ENCODE results near the gene NCK1. TPM values are rescaled to one million over a fixed set of nuclear protein-coding genes. Genes with fewer than 3 reads are reported as not detected.

NCK1 gene
- polyA plus RNA-seq, 2 of the 4 experiments (the other 2 are of a cell fraction), result 30.2 to 60.8 TPM

DNA sequence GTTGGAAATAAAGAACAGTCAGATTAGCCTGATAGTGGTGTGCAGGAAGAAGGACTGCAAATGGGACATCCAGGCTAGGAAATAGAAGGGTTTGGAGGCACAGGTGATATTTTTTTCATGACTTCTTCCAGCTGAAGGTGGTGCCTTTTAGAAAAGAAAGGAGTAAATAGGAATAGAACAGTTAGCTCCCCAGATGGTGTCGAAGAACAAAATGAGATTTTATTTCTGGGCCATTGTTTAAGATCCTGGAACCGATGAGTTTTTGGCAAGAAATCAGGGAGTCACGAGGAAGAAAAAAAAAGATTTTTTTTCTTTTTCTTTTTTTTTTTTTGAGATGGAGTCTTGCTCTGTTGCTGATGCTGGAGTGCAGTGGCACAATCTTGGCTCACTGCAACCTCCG is 9.8 kb upstream of the NCK1 start:
- Histone ChIP-seq H3K27ac (no peak overlapping the region), H3K4me2 (no peak overlapping the region), H3K4me1 (0 out of 3 replicates have a peak, but pooled peaks cover 5% of the 10 kb centered on the region), H3K4me3 (no peak overlapping the region), H3K9me3 (no peaks in the 10 kb centered on the region)
- no peak for ATAC-seq
- ChIA-PET POLR2A (interaction anchor here (1.0 kb wide), 1 partner anchor 10 kb away, joined by 4 read pairs; the partner anchor contains the start of gene NCK1), CTCF (interaction anchor here (0.7 kb wide), 1 partner anchor 515 kb away, joined by 3 read pairs; no protein-coding TSS in a partner anchor)
- TF ChIP-seq ZNF302 (CRISPR knock-in tag; IDR thresholded peaks at IDR 0.05), result no peak
- TF ChIP-seq, protein P1, sequence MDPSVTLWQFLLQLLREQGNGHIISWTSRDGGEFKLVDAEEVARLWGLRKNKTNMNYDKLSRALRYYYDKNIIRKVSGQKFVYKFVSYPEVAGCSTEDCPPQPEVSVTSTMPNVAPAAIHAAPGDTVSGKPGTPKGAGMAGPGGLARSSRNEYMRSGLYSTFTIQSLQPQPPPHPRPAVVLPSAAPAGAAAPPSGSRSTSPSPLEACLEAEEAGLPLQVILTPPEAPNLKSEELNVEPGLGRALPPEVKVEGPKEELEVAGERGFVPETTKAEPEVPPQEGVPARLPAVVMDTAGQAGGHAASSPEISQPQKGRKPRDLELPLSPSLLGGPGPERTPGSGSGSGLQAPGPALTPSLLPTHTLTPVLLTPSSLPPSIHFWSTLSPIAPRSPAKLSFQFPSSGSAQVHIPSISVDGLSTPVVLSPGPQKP (IDR thresholded peaks at IDR 0.05; ENCODE audit: low read depth, low read length), result no peak
- TF ChIP-seq HES2 (IDR thresholded peaks at IDR 0.05), result no peak
- TF ChIP-seq, protein P2, sequence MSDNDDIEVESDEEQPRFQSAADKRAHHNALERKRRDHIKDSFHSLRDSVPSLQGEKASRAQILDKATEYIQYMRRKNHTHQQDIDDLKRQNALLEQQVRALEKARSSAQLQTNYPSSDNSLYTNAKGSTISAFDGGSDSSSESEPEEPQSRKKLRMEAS (IDR thresholded peaks at IDR 0.05), result no peak
- TF ChIP-seq NFE2L2 (conservative IDR thresholded peaks at IDR 0.05; ENCODE audit: low read length), result no peak
- TF ChIP-seq GATA3 (IDR thresholded peaks at IDR 0.05; ENCODE audit: borderline replicate concordance), result no peak
- no peak for TF ChIP-seq ESRRA (IDR thresholded peaks at IDR 0.05; ENCODE audit: borderline replicate concordance, low read length)
- TF ChIP-seq BCL3 (IDR thresholded peaks at IDR 0.05), result no peak
- no peak for TF ChIP-seq CBX2 (IDR thresholded peaks at IDR 0.05; ENCODE audit: borderline replicate concordance, low read depth)
- no peak for TF ChIP-seq FOSL2 (IDR thresholded peaks at IDR 0.05)
- TF ChIP-seq FOSL2 (CRISPR knock-in tag; IDR thresholded peaks at IDR 0.05), result no peak
- TF ChIP-seq ZFP36 (IDR thresholded peaks at IDR 0.05; ENCODE audit: borderline replicate concordance, partially characterized antibody), result no peak
- no peak for TF ChIP-seq ZC3H11A (IDR thresholded peaks at IDR 0.05)
- TF ChIP-seq POLR2AphosphoS2 (conservative IDR thresholded peaks at IDR 0.05; ENCODE audit: low read length), result no peak
- TF ChIP-seq MYC (IDR thresholded peaks at IDR 0.05; ENCODE audit: borderline replicate concordance, low read length), result no peak
- TF ChIP-seq BHLHE40 (IDR thresholded peaks at IDR 0.05; ENCODE audit: low read depth, low read length), result no peak
- TF ChIP-seq NPAS2 (CRISPR knock-in tag; IDR thresholded peaks at IDR 0.05; ENCODE audit: borderline replicate concordance), result no peak
- TF ChIP-seq MAFK (IDR thresholded peaks at IDR 0.05; ENCODE audit: partially characterized antibody), result no peak
- no peak for TF ChIP-seq HOXA7 (CRISPR knock-in tag; IDR thresholded peaks at IDR 0.05)
- TF ChIP-seq PBX3 (IDR thresholded peaks at IDR 0.05), result no peak
- TF ChIP-seq SMC3 (IDR thresholded peaks at IDR 0.05), result no peak
- no peak for FAIRE-seq
- no peak for DNase-seq (ENCODE audit: low read depth in 1 of 2, low spot score in 1 of 2)
- 90% methylated on average over 4 of the region's 4 CpGs for WGBS (ENCODE audit: missing lambda C conversion rate)

DNA sequence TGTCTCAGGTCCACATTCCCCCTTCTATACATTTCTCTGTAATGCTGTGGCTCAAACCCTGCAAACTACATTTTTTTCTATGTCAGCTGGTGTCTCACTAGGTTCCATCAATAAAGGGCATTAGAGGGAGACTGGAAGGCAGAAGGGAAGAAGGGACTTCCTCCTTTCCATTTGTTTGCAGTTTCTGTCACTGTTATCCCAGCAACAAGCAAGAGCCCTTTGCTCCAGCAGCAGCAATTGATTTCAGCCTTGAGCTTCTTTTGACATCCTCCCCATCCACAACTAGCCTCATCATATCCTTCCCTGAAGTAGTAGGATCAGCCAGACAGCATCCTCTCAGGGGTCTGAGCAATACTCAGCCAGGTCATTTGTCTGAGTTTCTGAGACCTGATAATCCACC is 5.3 kb upstream of the NCK1 start:
- no peak for FAIRE-seq
- no peak for DNase-seq (ENCODE audit: low read depth in 1 of 2, low spot score in 1 of 2)
- CTCF ChIA-PET, result no interaction called here
- POLR2A ChIA-PET, result no interaction called here
- no peak for TF ChIP-seq RFX5 (IDR thresholded peaks at IDR 0.05)
- no peak for TF ChIP-seq KDM5A (IDR thresholded peaks at IDR 0.05)
- TF ChIP-seq, protein P3, sequence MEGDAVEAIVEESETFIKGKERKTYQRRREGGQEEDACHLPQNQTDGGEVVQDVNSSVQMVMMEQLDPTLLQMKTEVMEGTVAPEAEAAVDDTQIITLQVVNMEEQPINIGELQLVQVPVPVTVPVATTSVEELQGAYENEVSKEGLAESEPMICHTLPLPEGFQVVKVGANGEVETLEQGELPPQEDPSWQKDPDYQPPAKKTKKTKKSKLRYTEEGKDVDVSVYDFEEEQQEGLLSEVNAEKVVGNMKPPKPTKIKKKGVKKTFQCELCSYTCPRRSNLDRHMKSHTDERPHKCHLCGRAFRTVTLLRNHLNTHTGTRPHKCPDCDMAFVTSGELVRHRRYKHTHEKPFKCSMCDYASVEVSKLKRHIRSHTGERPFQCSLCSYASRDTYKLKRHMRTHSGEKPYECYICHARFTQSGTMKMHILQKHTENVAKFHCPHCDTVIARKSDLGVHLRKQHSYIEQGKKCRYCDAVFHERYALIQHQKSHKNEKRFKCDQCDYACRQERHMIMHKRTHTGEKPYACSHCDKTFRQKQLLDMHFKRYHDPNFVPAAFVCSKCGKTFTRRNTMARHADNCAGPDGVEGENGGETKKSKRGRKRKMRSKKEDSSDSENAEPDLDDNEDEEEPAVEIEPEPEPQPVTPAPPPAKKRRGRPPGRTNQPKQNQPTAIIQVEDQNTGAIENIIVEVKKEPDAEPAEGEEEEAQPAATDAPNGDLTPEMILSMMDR (IDR thresholded peaks at IDR 0.05), result no peak
- no peak for TF ChIP-seq TFCP2L1 (CRISPR knock-in tag; IDR thresholded peaks at IDR 0.05)
- no peak for TF ChIP-seq BHLHE40 (IDR thresholded peaks at IDR 0.05; ENCODE audit: low read depth, low read length)
- TF ChIP-seq RARB (CRISPR knock-in tag; IDR thresholded peaks at IDR 0.05), result no peak
- no peak for TF ChIP-seq PHF8 (IDR thresholded peaks at IDR 0.05; ENCODE audit: borderline replicate concordance, low read depth)
- TF ChIP-seq EHF (CRISPR knock-in tag; IDR thresholded peaks at IDR 0.05), result no peak
- no peak for TF ChIP-seq MAFK (IDR thresholded peaks at IDR 0.05; ENCODE audit: partially characterized antibody)
- no peak for TF ChIP-seq CHD4 (IDR thresholded peaks at IDR 0.05; ENCODE audit: borderline replicate concordance)
- TF ChIP-seq POLR2AphosphoS2 (conservative IDR thresholded peaks at IDR 0.05; ENCODE audit: low read length), result no peak
- TF ChIP-seq SREBF2 (IDR thresholded peaks at IDR 0.05), result no peak
- TF ChIP-seq SMC3 (IDR thresholded peaks at IDR 0.05), result no peak
- TF ChIP-seq ZC3H11A (IDR thresholded peaks at IDR 0.05), result no peak
- TF ChIP-seq ZFP36 (IDR thresholded peaks at IDR 0.05; ENCODE audit: borderline replicate concordance, partially characterized antibody), result no peak
- no peak for TF ChIP-seq NPAS2 (CRISPR knock-in tag; IDR thresholded peaks at IDR 0.05; ENCODE audit: borderline replicate concordance)
- TF ChIP-seq JUN (IDR thresholded peaks at IDR 0.05), result no peak
- no peak for TF ChIP-seq MYC (IDR thresholded peaks at IDR 0.05; ENCODE audit: borderline replicate concordance, low read length)
- no peak for TF ChIP-seq EHMT2 (IDR thresholded peaks at IDR 0.05; ENCODE audit: low read depth)
- no peak for TF ChIP-seq CEBPB (IDR thresholded peaks at IDR 0.05)
- Histone ChIP-seq H3K27ac (no peak overlapping the region), H3K4me3 (no peak overlapping the region), H3K9me3 (no peaks in the 10 kb centered on the region), H3K4me1 (0 out of 3 replicates have a peak, but pooled peaks cover 8% of the 10 kb centered on the region), H3K4me2 (no peak overlapping the region)
- ATAC-seq, result no peak

Measured in A549 (cell line).